ENCODE results near the gene KLK15. TPM values are rescaled to one million over a fixed set of nuclear protein-coding genes. Genes with fewer than 3 reads are reported as not detected.
"Not testable (repeated sequence)": the region's sequence is repeated elsewhere in the genome, so short reads cannot be mapped to it uniquely, and the experiment has no call there.

KLK15 gene
- total and polyA plus RNA-seq, 5 experiments from 2014 or later: not detected

- ATAC-seq (no peak), DNase-seq (no peak)
- no peaks in the 10 kb centered on the region for H3K9me3 Mint-ChIP-seq
- POLR2A ChIA-PET: no interaction called here
- H3K4me1 Mint-ChIP-seq: peaks cover 0 to 13% (median 3%) of the 10 kb centered on the region in 4 donors
- H3K36me3 Mint-ChIP-seq: no peaks in the 10 kb centered on the region
- H3K4me3 Mint-ChIP-seq: no peak within 1 kb of the TSS
- H3K27ac Mint-ChIP-seq: peak within 1 kb of the TSS in 4 of 10 donors; percentile 9 to 75 (median 54)
- no peaks in the 10 kb centered on the region for H3K27me3 Mint-ChIP-seq
Measured at GRCh38 chr19:50790396-50790795, 43.0 kb downstream of the KLK15 start, which contains the start of gene ACP4. Gene ACP4 (plus strand): TSS chr19:50790415. CDS start chr19:50790415, 0 bp downstream.

GRCh38 chr19:50785329-50785728, 48.0 kb downstream of the KLK15 start:
- H3K27me3 Mint-ChIP-seq: peaks cover 6 to 34% (median 18%) of the 10 kb centered on the region in 5 donors
- H3K9me3 Mint-ChIP-seq: no peaks in the 10 kb centered on the region
- peaks cover 2 to 10% (median 6%) of the 10 kb centered on the region in 4 donors for H3K4me1 Mint-ChIP-seq
- POLR2A ChIA-PET: no interaction called here
- no peak for DNase-seq
- no peak overlapping the region for H3K4me3 Mint-ChIP-seq
- H3K27ac Mint-ChIP-seq: peak overlapping the region in 1 of 10 donors; percentile 52
- no peaks in the 10 kb centered on the region for H3K36me3 Mint-ChIP-seq
- no peak for ATAC-seq

- Mint-ChIP-seq H3K27me3 (peaks cover 9 to 41% (median 24%) of the 10 kb centered on the region in 5 donors), H3K4me1 (peaks cover 2 to 10% (median 6%) of the 10 kb centered on the region in 4 donors), H3K4me3 (peak overlapping the region in 1 of 10 donors; percentile 45), H3K27ac (peak overlapping the region in 1 of 10 donors; percentile 82), H3K9me3 (no peaks in the 10 kb centered on the region), H3K36me3 (no peaks in the 10 kb centered on the region)
- ATAC-seq: no peak
- POLR2A ChIA-PET: no interaction called here
- no peak for DNase-seq
Measured at GRCh38 chr19:50784710-50785109, 48.7 kb downstream of the KLK15 start.

GRCh38 chr19:50783848-50784152, 49.6 kb downstream of the KLK15 start:
- POLR2A ChIA-PET: interaction anchor here (0.6 to 2.5 kb wide), 5 partner anchors 17 to 415 kb away, joined by 3 to 12 read pairs (median 3); no protein-coding TSS in a partner anchor
- H3K4me1 Mint-ChIP-seq, H3K9me3 Mint-ChIP-seq, DNase-seq, ATAC-seq, H3K4me3 Mint-ChIP-seq, H3K36me3 Mint-ChIP-seq: not testable (repeated sequence)
- Mint-ChIP-seq H3K27ac (peak overlapping the region in 2 of 10 donors; percentile 27 to 59), H3K27me3 (peaks cover 18 to 50% (median 33%) of the 10 kb centered on the region in 5 donors)

- Mint-ChIP-seq H3K4me3 (no peak overlapping the region), H3K27me3 (peaks cover 32 to 76% (median 53%) of the 10 kb centered on the region in 5 donors), H3K9me3 (peaks cover 0 to 8% (median 0%) of the 10 kb centered on the region in 9 donors), H3K4me1 (peaks cover 13 to 20% (median 17%) of the 10 kb centered on the region in 4 donors), H3K27ac (no peak overlapping the region), H3K36me3 (no peaks in the 10 kb centered on the region)
- POLR2A ChIA-PET: interaction anchor here (2.1 kb wide), 1 partner anchor 424 kb away, joined by 10 read pairs; no protein-coding TSS in a partner anchor
- ATAC-seq (no peak), DNase-seq (no peak)
Measured at GRCh38 chr19:50780753-50781435, 52.5 kb downstream of the KLK15 start.

- ATAC-seq (no peak), DNase-seq (no peak)
- Mint-ChIP-seq H3K27ac (peak overlapping the region in 1 of 10 donors; percentile 35), H3K9me3 (peaks cover 0 to 8% (median 0%) of the 10 kb centered on the region in 9 donors), H3K36me3 (no peaks in the 10 kb centered on the region), H3K4me1 (peaks cover 13 to 20% (median 17%) of the 10 kb centered on the region in 4 donors), H3K27me3 (peaks cover 39 to 82% (median 56%) of the 10 kb centered on the region in 5 donors), H3K4me3 (no peak overlapping the region)
- POLR2A ChIA-PET: no interaction called here
Measured at GRCh38 chr19:50779504-50780457, 53.6 kb downstream of the KLK15 start.

GRCh38 chr19:50778906-50779430, 54.4 kb downstream of the KLK15 start:
- peak overlapping the region in 2 of 10 donors; percentile 11 to 60 for H3K27ac Mint-ChIP-seq

GRCh38 chr19:50777830-50778303, 55.5 kb downstream of the KLK15 start:
- H3K27ac Mint-ChIP-seq: no peak overlapping the region
- H3K9me3 Mint-ChIP-seq: peaks cover 0 to 8% (median 0%) of the 10 kb centered on the region in 9 donors
- peaks cover 7 to 14% (median 13%) of the 10 kb centered on the region in 4 donors for H3K4me1 Mint-ChIP-seq
- POLR2A ChIA-PET: no interaction called here
- ATAC-seq (peak in 1 of 2 donors; percentile 57), DNase-seq (peak in 2 of 10 donors; percentile 7 to 21)
- H3K27me3 Mint-ChIP-seq: peaks cover 44 to 86% (median 59%) of the 10 kb centered on the region in 5 donors
- H3K36me3 Mint-ChIP-seq: no peaks in the 10 kb centered on the region
- peak overlapping the region in 2 of 10 donors; percentile 20 to 36 for H3K4me3 Mint-ChIP-seq

More at GRCh38 chr19:50778906-50779430, 54.4 kb downstream of the KLK15 start:
- Mint-ChIP-seq H3K27me3 (peaks cover 42 to 87% (median 58%) of the 10 kb centered on the region in 5 donors), H3K4me1 (peaks cover 13 to 20% (median 17%) of the 10 kb centered on the region in 4 donors), H3K9me3 (peaks cover 0 to 8% (median 0%) of the 10 kb centered on the region in 9 donors), H3K36me3 (no peaks in the 10 kb centered on the region), H3K4me3 (no peak overlapping the region)
- DNase-seq (no peak), ATAC-seq (no peak)
- POLR2A ChIA-PET: no interaction called here

- H3K27ac Mint-ChIP-seq: no peak overlapping the region
- no peak for DNase-seq
- H3K36me3 Mint-ChIP-seq: no peaks in the 10 kb centered on the region
- no peak for ATAC-seq
- H3K4me3 Mint-ChIP-seq: no peak overlapping the region
- POLR2A ChIA-PET: no interaction called here
- peaks cover 0 to 8% (median 0%) of the 10 kb centered on the region in 9 donors for H3K9me3 Mint-ChIP-seq
- peaks cover 40 to 80% (median 55%) of the 10 kb centered on the region in 5 donors for H3K27me3 Mint-ChIP-seq
- peaks cover 7 to 14% (median 11%) of the 10 kb centered on the region in 4 donors for H3K4me1 Mint-ChIP-seq
Measured at GRCh38 chr19:50777261-50777660, 56.1 kb downstream of the KLK15 start.

GRCh38 chr19:50776131-50776530, 57.2 kb downstream of the KLK15 start:
- DNase-seq (no peak), ATAC-seq (no peak)
- H3K36me3 Mint-ChIP-seq: no peaks in the 10 kb centered on the region
- H3K4me3 Mint-ChIP-seq: no peak overlapping the region
- H3K9me3 Mint-ChIP-seq: peaks cover 0 to 8% (median 0%) of the 10 kb centered on the region in 9 donors
- POLR2A ChIA-PET: no interaction called here
- no peak overlapping the region for H3K27ac Mint-ChIP-seq
- H3K4me1 Mint-ChIP-seq: peaks cover 7 to 14% (median 11%) of the 10 kb centered on the region in 4 donors
- H3K27me3 Mint-ChIP-seq: peaks cover 40 to 72% (median 52%) of the 10 kb centered on the region in 5 donors

All from naive thymus-derived CD8-positive, alpha-beta T cell (primary cell).